Measurements from ENCODE around the gene MRPL18.

MRPL18 gene

GRCh38 chr6:159844737-159845645, 54.7 kb downstream of the MRPL18 start:
- DNase-seq: no peak
